Activated B cell treated with CpG ODN at 0.5 μM for 24 hours (primary cell): ENCODE data around the gene TMEM150B. TPM values are rescaled to one million over a fixed set of nuclear protein-coding genes. Genes with fewer than 3 reads are reported as not detected.

ENCODE experiments used
- ATAC-seq: fragments of 200-7000 bp; cut with Tn5 transposase; one replicate; pipeline ENCODE4 v1.10.0; 2021; ENCODE audit warnings: low read depth, mild to moderate bottlenecking, moderate library complexity
- CTCF ChIA-PET: fragments of 350-600 bp; sonication (Branson Sonifier 250); formaldehyde crosslinking; loops from one replicate; lab custom pipeline; 2021; ENCODE audit warnings: antibody characterized with exemption; lab: Charles Lee
- POLR2A ChIA-PET: fragments of 350-600 bp; sonication (Branson Sonifier 250); formaldehyde crosslinking; loops from one replicate; lab custom pipeline; 2021; ENCODE audit warnings: antibody characterized with exemption; lab: Charles Lee
- DNase-seq: peaks from one replicate; pipeline ENCODE4 v3.0.0; 2022
- H3K27ac Mint-ChIP-seq: one replicate; pipeline ENCODE4 v1.8.0; 2020; ENCODE audit warnings: mixed read lengths
- H3K27me3 Mint-ChIP-seq: one replicate; pipeline ENCODE4 v1.8.0; 2021; ENCODE audit warnings: mixed read lengths
- H3K36me3 Mint-ChIP-seq: one replicate; pipeline ENCODE4 v1.8.0; 2021; ENCODE audit warnings: low read depth, mixed read lengths
- H3K4me1 Mint-ChIP-seq: one replicate; pipeline ENCODE4 v1.8.0; 2021; ENCODE audit warnings: mixed read lengths
- H3K4me3 Mint-ChIP-seq: one replicate; pipeline ENCODE4 v1.8.0; 2020; ENCODE audit warnings: mild to moderate bottlenecking, mixed read lengths
- H3K9me3 Mint-ChIP-seq: one replicate; pipeline ENCODE4 v1.8.0; 2020; ENCODE audit warnings: mixed read lengths
- CTCF ChIP-seq: fragments of 200-600 bp; IDR thresholded peaks from one replicate; pipeline ENCODE4 v1.8.0; 2022; ENCODE audit warnings: antibody characterized with exemption, mild to moderate bottlenecking
- intact Hi-C: fragments of 100-400 bp; cut with micrococcal nuclease; formaldehyde crosslinking; loops from one replicate; pipeline ENCODE4 v1.15.1; 2024
- total RNA-seq: library from RNA; stranded (reverse); gene quantifications from 2 replicates; pipeline ENCODE4 v1.2.3, GENCODE V29; 2022

Gene TMEM150B
- total RNA-seq, 1 donor from 2014 or later, result not detected

GRCh38 chr19:55324662-55325061, 479 bp downstream of the TMEM150B start:
- Mint-ChIP-seq H3K36me3 (no peaks in the 10 kb centered on the region), H3K9me3 (no peaks in the 10 kb centered on the region), H3K27me3 (peaks cover 33% of the 10 kb centered on the region), H3K27ac (no peak overlapping the region), H3K4me1 (no peaks in the 10 kb centered on the region), H3K4me3 (no peak overlapping the region)
- DNase-seq, result no peak
- no peak for TF ChIP-seq CTCF
- ATAC-seq, result no peak
- POLR2A ChIA-PET, result no interaction called here
- CTCF ChIA-PET, result interaction anchor here (1.2 kb wide), 1 partner anchor 23 kb away, joined by 4 read pairs; no protein-coding TSS in a partner anchor
- intact Hi-C loops, result no loop called here

GRCh38 chr19:55322204-55322885, 2.8 kb downstream of the TMEM150B start:
- DNase-seq, result no peak
- POLR2A ChIA-PET, result no interaction called here
- Mint-ChIP-seq H3K27me3 (peaks cover 28% of the 10 kb centered on the region), H3K4me1 (no peaks in the 10 kb centered on the region), H3K4me3 (no peak overlapping the region), H3K27ac (no peak overlapping the region), H3K9me3 (no peaks in the 10 kb centered on the region), H3K36me3 (no peaks in the 10 kb centered on the region)
- no peak for TF ChIP-seq CTCF
- intact Hi-C loops, result no loop called here
- ATAC-seq, result no peak
- CTCF ChIA-PET, result no interaction called here

GRCh38 chr19:55321466-55322137, 3.5 kb downstream of the TMEM150B start:
- Mint-ChIP-seq H3K4me1 (no peaks in the 10 kb centered on the region), H3K36me3 (no peaks in the 10 kb centered on the region), H3K27ac (no peak overlapping the region), H3K4me3 (no peak overlapping the region), H3K27me3 (peaks cover 28% of the 10 kb centered on the region), H3K9me3 (no peaks in the 10 kb centered on the region)
- intact Hi-C loops, result no loop called here
- CTCF ChIA-PET, result no interaction called here
- POLR2A ChIA-PET, result no interaction called here
- DNase-seq (no peak), ATAC-seq (no peak)
- TF ChIP-seq CTCF, result no peak

GRCh38 chr19:55320844-55321419, 4.2 kb downstream of the TMEM150B start:
- Mint-ChIP-seq H3K4me3 (no peak overlapping the region), H3K9me3 (no peaks in the 10 kb centered on the region), H3K27me3 (peaks cover 26% of the 10 kb centered on the region), H3K27ac (no peak overlapping the region), H3K36me3 (no peaks in the 10 kb centered on the region), H3K4me1 (no peaks in the 10 kb centered on the region)
- CTCF ChIA-PET, result no interaction called here
- intact Hi-C loops, result no loop called here
- ATAC-seq (no peak), DNase-seq (no peak)
- POLR2A ChIA-PET, result no interaction called here
- no peak for TF ChIP-seq CTCF

DNA sequence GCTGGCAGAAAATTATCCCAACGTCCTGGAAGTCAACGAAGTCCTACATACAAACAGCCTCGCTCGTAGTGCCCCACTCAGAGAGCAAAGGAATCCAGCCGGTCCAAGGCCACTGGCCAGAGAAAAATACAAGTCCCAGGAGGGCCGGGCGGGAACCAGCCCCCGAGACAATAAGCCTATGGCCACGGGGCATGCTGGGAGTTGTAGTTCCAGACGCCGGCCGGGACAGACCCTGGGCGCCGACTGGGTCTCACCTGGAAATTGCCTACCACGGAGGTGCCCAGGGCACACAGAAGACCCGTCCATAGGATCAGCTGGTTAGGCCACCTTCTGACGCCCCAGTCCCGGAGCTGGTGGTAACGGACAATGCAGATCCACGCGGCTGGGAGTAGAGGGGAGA, 5.4 kb downstream of the TMEM150B start:
- TF ChIP-seq CTCF, result no peak
- Mint-ChIP-seq H3K27ac (no peak overlapping the region), H3K27me3 (peaks cover 24% of the 10 kb centered on the region), H3K4me1 (no peaks in the 10 kb centered on the region), H3K9me3 (no peaks in the 10 kb centered on the region), H3K36me3 (no peaks in the 10 kb centered on the region), H3K4me3 (no peak overlapping the region)
- intact Hi-C loops, result no loop called here
- no peak for ATAC-seq
- DNase-seq, result no peak
- ChIA-PET POLR2A (no interaction called here), CTCF (no interaction called here)
